Smooth muscle cell (in vitro differentiated cells): ENCODE results near the gene RPL6. TPM values are rescaled to one million over a fixed set of nuclear protein-coding genes. Genes with fewer than 3 reads are reported as not detected.

Source experiments
- DNase-seq: peaks from one replicate; lab custom pipeline; 2025; ENCODE audit not compliant: unreplicated experiment; lab: John Stamatoyannopoulos, UW
- H2AFZ ChIP-seq: fragments of 200-600 bp; sonication (generic); 2 replicates; pipeline ENCODE4 v1.6.0; 2016; ENCODE audit warnings: antibody characterized with exemption, low read depth, mild to moderate bottlenecking
- H3F3A ChIP-seq: fragments of 200-600 bp; sonication (generic); 2 replicates; pipeline ENCODE4 v1.6.0; 2017; ENCODE audit warnings: antibody characterized with exemption, low read depth
- H3K27ac ChIP-seq: fragments of 200-600 bp; sonication (generic); 2 replicates; pipeline ENCODE4 v1.5.1; 2016; ENCODE audit warnings: low read depth, mild to moderate bottlenecking
- H3K27me3 ChIP-seq: fragments of 200-600 bp; sonication (generic); 2 replicates; pipeline ENCODE4 v1.6.1; 2016; ENCODE audit warnings: low read depth, mild to moderate bottlenecking
- H3K36me3 ChIP-seq: fragments of 200-600 bp; sonication (generic); 2 replicates; pipeline ENCODE4 v1.5.1; 2016; ENCODE audit warnings: low read depth
- H3K4me1 ChIP-seq: fragments of 200-600 bp; sonication (generic); 2 replicates; pipeline ENCODE4 v1.5.1; 2016; ENCODE audit warnings: low read depth
- H3K4me2 ChIP-seq: fragments of 200-600 bp; sonication (generic); 2 replicates; pipeline ENCODE4 v1.6.0; 2016; ENCODE audit warnings: mild to moderate bottlenecking
- H3K4me3 ChIP-seq: fragments of 200-600 bp; sonication (generic); 2 replicates; pipeline ENCODE4 v1.5.1; 2016; ENCODE audit warnings: mild to moderate bottlenecking
- H3K79me2 ChIP-seq: fragments of 200-600 bp; sonication (generic); 2 replicates; pipeline ENCODE4 v1.6.0; 2016; ENCODE audit warnings: low read depth, mild to moderate bottlenecking
- H3K9ac ChIP-seq: fragments of 200-600 bp; sonication (generic); 2 replicates; pipeline ENCODE4 v1.6.0; 2016; ENCODE audit warnings: low read depth
- H3K9me3 ChIP-seq: fragments of 200-600 bp; sonication (generic); replicated peaks from 2 replicates; pipeline ENCODE4 v1.5.1; 2016; ENCODE audit warnings: low read depth
- H4K20me1 ChIP-seq: fragments of 200-600 bp; sonication (generic); 2 replicates; pipeline ENCODE4 v1.6.0; 2016; ENCODE audit warnings: low read depth
- WGBS: methylation state at CpG from one replicate; pipeline ENCODE4 v1.1.7; 2016; ENCODE audit warnings: low lambda C conversion rate; 5-methylcytosine and 5-hydroxymethylcytosine counted together
- polyA plus RNA-seq: library from polyadenylated mRNA; unstranded; fragments of >200 nt; fragmentation: Nextera tagmentation; extraction: Ambion mirVana; gene quantifications from 2 replicates; pipeline ENCODE4 v1.2.1, GENCODE V29; 2016
- total RNA-seq: library from RNA; depleted of rRNA; stranded (reverse); fragments of >200 nt; gene quantifications from 2 replicates; pipeline ENCODE4 v1.2.3, GENCODE V29; 2014
- TF ChIP-seq, protein P1 (sequence below): fragments of 200-600 bp; sonication (generic); IDR thresholded peaks from 2 replicates; pipeline ENCODE4 v1.5.1; 2017; ENCODE audit warnings: borderline replicate concordance, mild to moderate bottlenecking, antibody characterized with exemption; ENCODE audit not compliant: insufficient read depth, poor library complexity, severe bottlenecking

The RPL6 gene
- total and polyA plus RNA-seq, 2 experiments from 2014 or later: 333 to 1,797 TPM

GRCh38 chr12:112386726-112387125 lies 22.7 kb downstream of the RPL6 start:
- H3K27me3 ChIP-seq: no peaks in the 10 kb centered on the region
- peak overlapping the region; percentile 75 for H3K4me2 ChIP-seq
- H3K9ac ChIP-seq: no peak overlapping the region
- no peaks in the 10 kb centered on the region for H3K36me3 ChIP-seq
- H2AFZ ChIP-seq: peak overlapping the region; percentile 6
- 30% methylated on average over 3 of the region's 3 CpGs for WGBS
- TF ChIP-seq, protein P1, sequence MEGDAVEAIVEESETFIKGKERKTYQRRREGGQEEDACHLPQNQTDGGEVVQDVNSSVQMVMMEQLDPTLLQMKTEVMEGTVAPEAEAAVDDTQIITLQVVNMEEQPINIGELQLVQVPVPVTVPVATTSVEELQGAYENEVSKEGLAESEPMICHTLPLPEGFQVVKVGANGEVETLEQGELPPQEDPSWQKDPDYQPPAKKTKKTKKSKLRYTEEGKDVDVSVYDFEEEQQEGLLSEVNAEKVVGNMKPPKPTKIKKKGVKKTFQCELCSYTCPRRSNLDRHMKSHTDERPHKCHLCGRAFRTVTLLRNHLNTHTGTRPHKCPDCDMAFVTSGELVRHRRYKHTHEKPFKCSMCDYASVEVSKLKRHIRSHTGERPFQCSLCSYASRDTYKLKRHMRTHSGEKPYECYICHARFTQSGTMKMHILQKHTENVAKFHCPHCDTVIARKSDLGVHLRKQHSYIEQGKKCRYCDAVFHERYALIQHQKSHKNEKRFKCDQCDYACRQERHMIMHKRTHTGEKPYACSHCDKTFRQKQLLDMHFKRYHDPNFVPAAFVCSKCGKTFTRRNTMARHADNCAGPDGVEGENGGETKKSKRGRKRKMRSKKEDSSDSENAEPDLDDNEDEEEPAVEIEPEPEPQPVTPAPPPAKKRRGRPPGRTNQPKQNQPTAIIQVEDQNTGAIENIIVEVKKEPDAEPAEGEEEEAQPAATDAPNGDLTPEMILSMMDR: no peak
- H3K4me3 ChIP-seq: no peak overlapping the region
- H3K27ac ChIP-seq: peak overlapping the region; percentile 59
- peaks cover 1% of the 10 kb centered on the region for H3K79me2 ChIP-seq
- no peaks in the 10 kb centered on the region for H3K4me1 ChIP-seq
- no peaks in the 10 kb centered on the region for H3F3A ChIP-seq
- no peaks in the 10 kb centered on the region for H3K9me3 ChIP-seq
- peak; percentile 15 for DNase-seq
- H4K20me1 ChIP-seq: no peaks in the 10 kb centered on the region

GRCh38 chr12:112382866-112383265 lies 26.5 kb downstream of the RPL6 start:
- H3K9ac ChIP-seq: no peak overlapping the region
- H3K27ac ChIP-seq: no peak overlapping the region

DNA sequence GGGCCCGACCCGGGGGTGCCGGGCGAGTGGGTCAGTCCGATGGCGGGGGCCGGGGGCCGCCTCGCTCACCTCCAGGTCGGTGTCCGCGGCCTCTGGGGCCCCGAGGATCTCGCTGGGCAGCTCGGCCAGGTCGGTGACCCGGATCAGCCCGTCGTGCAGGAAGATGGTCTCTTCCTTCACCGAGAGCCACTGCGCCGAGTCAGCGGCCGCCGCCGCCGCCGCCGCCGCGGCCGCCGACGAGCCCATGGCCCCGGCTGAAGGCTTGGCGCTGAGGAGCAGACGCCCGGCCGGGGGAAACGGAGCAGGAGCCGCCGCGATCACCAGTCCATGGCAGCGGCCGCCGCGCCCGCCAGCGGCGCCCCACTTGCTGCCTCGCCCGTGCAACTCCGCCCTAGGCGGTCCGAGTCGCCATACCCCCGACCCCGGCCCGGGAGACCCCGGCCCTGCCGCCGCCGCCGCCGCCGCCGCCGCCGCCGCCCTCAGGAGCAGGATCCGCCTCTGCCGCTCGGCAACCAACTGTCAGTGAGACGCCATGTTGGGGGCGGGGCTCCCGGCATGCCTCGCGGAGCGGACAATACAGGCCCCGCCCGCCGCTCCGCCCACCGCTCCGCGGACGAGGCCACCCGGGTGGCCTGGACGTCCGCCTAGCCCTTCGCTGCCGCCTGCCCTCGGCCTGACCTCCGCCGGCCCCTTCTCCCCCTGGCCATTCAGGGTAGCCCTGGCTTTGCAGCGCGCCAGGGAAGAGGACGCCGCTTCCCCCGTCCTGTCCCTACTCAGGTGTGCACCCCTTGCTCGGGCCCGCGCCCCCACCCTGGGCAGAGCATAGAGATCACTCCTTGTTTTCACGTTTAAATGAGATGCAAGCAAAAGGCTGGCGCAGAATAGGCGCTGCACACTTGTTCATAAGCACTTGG lies 27.3 kb downstream of the RPL6 start, which contains the start of gene HECTD4:
Gene HECTD4 (minus strand): TSS at position 549 of the 914 bp plus-strand sequence. CDS start 303 bp downstream, at position 246.
- Histone ChIP-seq H3K4me1 (no peaks in the 10 kb centered on the region), H3K4me2 (peak within 1 kb of the TSS; percentile 92), H3K9ac (peak within 1 kb of the TSS; percentile 36), H3F3A (no peaks in the 10 kb centered on the region), H3K4me3 (peak within 1 kb of the TSS; percentile 71), H3K79me2 (peaks cover 47% of the 10 kb centered on the region), H2AFZ (peak within 1 kb of the TSS; percentile 98), H3K27ac (peak within 1 kb of the TSS; percentile 42), H4K20me1 (peaks cover 39% of the 10 kb centered on the region), H3K9me3 (no peaks in the 10 kb centered on the region), H3K36me3 (no peaks in the 10 kb centered on the region), H3K27me3 (no peaks in the 10 kb centered on the region)
- WGBS: 4% methylated on average over 43 of the region's 106 CpGs
- peak; percentile 82 for DNase-seq
- TF ChIP-seq, protein P1: no peak

More at GRCh38 chr12:112382866-112383265, 26.5 kb downstream of the RPL6 start:
- no peak for DNase-seq
- WGBS: 92% methylated on average over 11 of the region's 11 CpGs
- Histone ChIP-seq H3K36me3 (no peaks in the 10 kb centered on the region), H3K27me3 (no peaks in the 10 kb centered on the region), H3K79me2 (peaks cover 40% of the 10 kb centered on the region), H3K4me3 (peak overlapping the region; percentile 71), H3K4me1 (no peaks in the 10 kb centered on the region), H4K20me1 (peaks cover 32% of the 10 kb centered on the region), H2AFZ (peak overlapping the region; percentile 98), H3K9me3 (no peaks in the 10 kb centered on the region), H3K4me2 (peak overlapping the region; percentile 92), H3F3A (no peaks in the 10 kb centered on the region)
- TF ChIP-seq, protein P1: no peak
